Measurements from ENCODE around the gene DYRK2.

GRCh38 chr12:67640863-67641262, 7.7 kb upstream of the DYRK2 start:
- TF ChIP-seq, protein P1, sequence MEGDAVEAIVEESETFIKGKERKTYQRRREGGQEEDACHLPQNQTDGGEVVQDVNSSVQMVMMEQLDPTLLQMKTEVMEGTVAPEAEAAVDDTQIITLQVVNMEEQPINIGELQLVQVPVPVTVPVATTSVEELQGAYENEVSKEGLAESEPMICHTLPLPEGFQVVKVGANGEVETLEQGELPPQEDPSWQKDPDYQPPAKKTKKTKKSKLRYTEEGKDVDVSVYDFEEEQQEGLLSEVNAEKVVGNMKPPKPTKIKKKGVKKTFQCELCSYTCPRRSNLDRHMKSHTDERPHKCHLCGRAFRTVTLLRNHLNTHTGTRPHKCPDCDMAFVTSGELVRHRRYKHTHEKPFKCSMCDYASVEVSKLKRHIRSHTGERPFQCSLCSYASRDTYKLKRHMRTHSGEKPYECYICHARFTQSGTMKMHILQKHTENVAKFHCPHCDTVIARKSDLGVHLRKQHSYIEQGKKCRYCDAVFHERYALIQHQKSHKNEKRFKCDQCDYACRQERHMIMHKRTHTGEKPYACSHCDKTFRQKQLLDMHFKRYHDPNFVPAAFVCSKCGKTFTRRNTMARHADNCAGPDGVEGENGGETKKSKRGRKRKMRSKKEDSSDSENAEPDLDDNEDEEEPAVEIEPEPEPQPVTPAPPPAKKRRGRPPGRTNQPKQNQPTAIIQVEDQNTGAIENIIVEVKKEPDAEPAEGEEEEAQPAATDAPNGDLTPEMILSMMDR (IDR thresholded peaks at IDR 0.05; ENCODE audit: low read length): no peak
- TF ChIP-seq EZH2 (optimal IDR thresholded peaks at IDR 0.05; ENCODE audit: low read depth, low read length): no peak
